Activated CD4-positive, alpha-beta memory T cell treated with anti-CD3 and anti-CD28 coated beads for 36 hours (primary cell): ENCODE results near the gene ARF3. TPM values are rescaled to one million over a fixed set of nuclear protein-coding genes. Genes with fewer than 3 reads are reported as not detected.
A peak's percentile ranks its signal among the peaks of the same experiment; 100 is the strongest.

Experiments used
- CTCF ChIA-PET: fragments of 350-600 bp; sonication (Branson Sonifier 250); formaldehyde crosslinking; loops from one replicate; lab custom pipeline; 2021; ENCODE audit warnings: antibody characterized with exemption, inconsistent platforms; lab: Charles Lee
- POLR2A ChIA-PET: fragments of 350-600 bp; sonication (Branson Sonifier 250); formaldehyde crosslinking; loops from one replicate; lab custom pipeline; 2021; ENCODE audit warnings: antibody characterized with exemption; lab: Charles Lee
- DNase-seq: peaks from one replicate; pipeline ENCODE4 v3.0.0-alpha.2; 2020
- H3K27ac Mint-ChIP-seq: one replicate; pipeline ENCODE4 v1.8.0; 2021; ENCODE audit warnings: mixed read lengths
- H3K27me3 Mint-ChIP-seq: one replicate; pipeline ENCODE4 v1.8.0; 2021; ENCODE audit warnings: mixed read lengths
- H3K36me3 Mint-ChIP-seq: one replicate; pipeline ENCODE4 v1.8.0; 2021; ENCODE audit warnings: mixed read lengths
- H3K4me1 Mint-ChIP-seq: one replicate; pipeline ENCODE4 v1.8.0; 2021; ENCODE audit warnings: low read depth, mixed read lengths
- H3K4me3 Mint-ChIP-seq: one replicate; pipeline ENCODE4 v1.8.0; 2021; ENCODE audit warnings: mild to moderate bottlenecking, mixed read lengths
- H3K9me3 Mint-ChIP-seq: one replicate; pipeline ENCODE4 v1.8.0; 2021; ENCODE audit warnings: mixed read lengths
- intact Hi-C: fragments of 100-400 bp; cut with micrococcal nuclease; formaldehyde crosslinking; loops from one replicate; pipeline ENCODE4 v1.15.1; 2023
- total RNA-seq, 2 experiments: library from RNA; stranded (reverse); gene quantifications; one replicate each; pipeline ENCODE4 v1.2.3, GENCODE V29; 2021

ARF3 gene
- total RNA-seq, 2 experiments from 2014 or later: 110 to 121 TPM

DNA sequence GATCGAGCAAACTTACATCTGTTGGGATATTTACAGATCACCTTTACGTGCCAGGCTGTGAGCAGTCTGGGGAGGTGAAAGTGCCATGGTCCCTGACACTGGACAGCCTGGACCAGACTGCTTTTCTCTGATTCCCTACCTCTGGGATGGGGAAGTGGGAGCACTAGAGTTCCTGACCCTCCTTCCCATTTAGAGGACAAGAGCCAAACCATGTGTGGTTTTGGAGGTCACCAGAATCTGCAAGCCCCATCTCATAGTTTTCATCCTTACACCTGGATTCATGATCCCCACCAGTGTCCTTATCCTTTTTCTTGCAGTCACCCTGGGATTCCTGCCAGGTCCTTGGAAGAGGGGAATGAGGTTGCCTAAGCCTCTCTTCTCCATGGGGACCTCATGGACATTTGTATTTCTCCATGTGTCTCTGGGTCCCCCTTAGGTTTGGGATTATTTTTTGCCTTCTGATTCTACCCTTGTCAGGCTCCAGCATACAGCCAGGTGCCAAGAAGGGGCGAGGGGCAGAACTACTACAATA is 15.7 kb upstream of the ARF3 start:
- DNase-seq: no peak
- intact Hi-C loops: no loop called here

DNA sequence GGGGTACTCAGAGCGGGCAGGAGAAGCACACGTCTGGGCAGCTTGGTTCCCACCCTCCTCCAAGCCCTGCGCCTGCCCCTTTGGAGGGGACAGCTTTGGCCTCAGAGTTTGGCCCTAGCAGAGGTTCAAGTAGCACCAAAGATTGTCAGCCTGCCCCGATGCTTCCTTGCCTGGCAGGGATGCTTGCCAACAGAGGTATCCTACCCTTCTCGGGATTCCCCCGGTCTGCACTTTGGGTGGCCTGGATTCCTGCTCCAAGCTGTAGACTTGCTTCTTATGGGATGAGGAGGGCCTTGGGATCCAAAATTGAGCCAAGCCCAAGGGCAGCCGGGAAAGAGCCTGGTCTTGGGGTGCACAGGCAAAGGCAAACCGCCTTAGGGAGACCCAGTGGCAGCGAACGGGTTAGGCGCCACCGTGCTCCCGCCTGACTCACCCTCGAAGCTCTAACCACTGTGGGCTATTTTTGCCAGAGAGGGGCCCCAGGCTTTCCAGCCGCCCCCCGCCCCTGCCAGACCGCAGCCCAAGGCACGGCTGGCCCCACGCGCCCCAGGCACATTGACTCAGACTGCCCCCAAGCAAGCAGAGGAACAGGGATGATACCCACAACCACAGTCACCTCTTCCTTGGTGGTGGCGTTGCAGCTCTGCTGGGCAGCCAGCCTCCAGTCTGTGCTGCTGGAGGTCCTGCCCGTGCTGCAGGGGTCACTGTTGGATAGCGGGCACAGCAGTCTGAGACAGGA is 15.1 kb upstream of the ARF3 start:
- CTCF ChIA-PET: interaction anchor here (1.6 to 15.5 kb wide), 3 partner anchors 10 to 120 kb away, joined by 5 to 202 read pairs (median 7); partner anchors contain the start of genes DDX23 and WNT1
- Mint-ChIP-seq H3K27ac (no peak overlapping the region), H3K4me3 (no peak overlapping the region), H3K9me3 (no peaks in the 10 kb centered on the region), H3K27me3 (peaks cover 47% of the 10 kb centered on the region), H3K36me3 (no peaks in the 10 kb centered on the region), H3K4me1 (peaks cover 44% of the 10 kb centered on the region)
- POLR2A ChIA-PET: interaction anchor here (1.1 kb wide), 1 partner anchor 25 kb away, joined by 3 read pairs; no protein-coding TSS in a partner anchor
- peak; percentile 68 for DNase-seq
- intact Hi-C loops: no loop called here

More for the DNA sequence above, 15.7 kb upstream of the ARF3 start:
- Mint-ChIP-seq H3K4me3 (no peak overlapping the region), H3K27me3 (peaks cover 52% of the 10 kb centered on the region), H3K4me1 (peaks cover 49% of the 10 kb centered on the region), H3K27ac (no peak overlapping the region), H3K9me3 (no peaks in the 10 kb centered on the region), H3K36me3 (no peaks in the 10 kb centered on the region)
- POLR2A ChIA-PET: no interaction called here
- CTCF ChIA-PET: interaction anchor here (1.0 to 15.5 kb wide), 5 partner anchors 9 to 120 kb away, joined by 3 to 202 read pairs (median 5); partner anchors contain the start of genes DDX23 and WNT1

DNA sequence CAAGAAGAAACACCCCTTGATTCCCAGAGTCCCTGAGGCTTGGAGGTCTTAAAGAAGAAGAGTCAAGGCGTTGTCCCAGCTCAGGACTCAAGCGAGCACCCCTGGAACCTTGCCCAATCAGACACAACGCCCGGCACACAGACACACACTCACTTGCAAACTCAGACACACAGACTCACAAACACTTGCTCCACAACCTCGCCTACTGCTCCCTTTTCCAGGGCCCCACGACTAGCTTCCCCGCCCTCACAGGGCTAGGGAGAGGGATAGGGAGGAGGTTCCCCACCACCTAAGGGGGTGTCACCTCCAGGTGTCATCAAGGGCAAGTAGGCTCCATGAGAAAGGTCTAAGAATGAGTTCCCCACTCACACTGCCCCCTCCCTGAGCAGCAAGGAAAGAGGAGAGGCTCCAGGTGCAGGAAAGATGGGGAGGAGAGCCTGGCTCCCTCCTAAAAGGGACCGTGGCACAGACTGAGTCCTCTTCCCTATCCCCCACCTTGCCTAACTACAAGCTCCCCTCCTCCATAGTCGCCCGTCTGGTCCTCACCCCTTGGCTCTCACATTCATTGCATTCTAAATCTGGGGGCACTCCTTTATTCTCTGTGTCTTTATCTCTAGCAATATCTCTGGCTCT is 13.5 kb upstream of the ARF3 start:
- Mint-ChIP-seq H3K4me1 (peaks cover 37% of the 10 kb centered on the region), H3K9me3 (no peaks in the 10 kb centered on the region), H3K36me3 (no peaks in the 10 kb centered on the region), H3K27ac (no peak overlapping the region), H3K27me3 (peaks cover 42% of the 10 kb centered on the region), H3K4me3 (no peak overlapping the region)
- POLR2A ChIA-PET: no interaction called here
- intact Hi-C loops: loop anchor here (1.0 kb wide), 1 partner anchor 14 kb away; the partner anchor contains the start of gene ARF3
- DNase-seq: no peak
- CTCF ChIA-PET: interaction anchor here (2.3 to 15.5 kb wide), 3 partner anchors 12 to 118 kb away, joined by 5 to 202 read pairs (median 9); partner anchors contain the start of gene WNT1

DNA sequence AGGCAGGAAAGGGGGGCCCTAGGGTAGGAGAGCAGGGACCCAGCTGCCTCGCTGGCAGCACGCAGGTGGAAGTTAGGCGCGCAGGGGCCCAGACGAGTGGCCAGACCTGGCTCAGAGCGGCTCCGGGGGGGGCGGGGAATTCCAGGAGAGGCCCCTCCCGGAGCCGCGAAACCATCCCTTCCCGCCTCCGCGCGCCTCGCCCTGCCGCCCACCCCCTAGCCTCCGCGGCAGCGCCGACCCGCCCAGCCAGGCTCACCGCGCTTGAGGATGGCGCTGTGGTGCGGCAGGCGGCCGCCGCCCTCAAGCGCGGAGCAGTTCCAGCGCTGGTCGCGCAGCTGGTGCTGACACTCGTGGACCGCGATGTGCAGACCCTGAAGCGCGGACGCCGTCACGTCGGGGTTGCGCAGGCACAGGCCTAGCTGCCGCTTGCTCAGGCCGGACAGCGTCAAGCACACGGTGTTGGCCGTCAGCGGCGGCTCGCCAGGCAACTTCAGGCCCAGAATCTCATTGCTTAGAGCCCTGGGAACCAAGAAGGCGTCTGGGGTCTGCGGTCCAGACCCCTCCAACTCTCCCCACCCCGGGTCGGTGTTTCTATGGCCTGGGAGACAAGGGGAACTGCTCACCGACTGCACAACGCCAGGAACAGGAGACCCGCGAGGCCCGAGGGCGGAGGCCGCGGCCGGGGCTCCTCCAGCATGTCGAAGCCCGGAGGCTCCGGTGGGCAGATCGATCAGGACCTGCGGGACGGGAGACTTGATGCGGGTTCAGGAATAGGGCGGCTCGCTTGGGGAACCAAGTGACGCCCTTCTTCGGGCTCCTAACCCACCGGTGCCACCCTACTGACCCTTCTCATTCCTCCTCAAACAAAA is 12.8 kb upstream of the ARF3 start:
- no peak overlapping the region for H3K27ac Mint-ChIP-seq
- intact Hi-C loops: no loop called here
- DNase-seq: peak; percentile 49
- H3K4me3 Mint-ChIP-seq: no peak overlapping the region
- CTCF ChIA-PET: interaction anchor here (1.3 to 15.5 kb wide), 5 partner anchors 12 to 118 kb away, joined by 4 to 202 read pairs (median 7); partner anchors contain the start of gene WNT1
- no peaks in the 10 kb centered on the region for H3K9me3 Mint-ChIP-seq
- POLR2A ChIA-PET: interaction anchor here (1.0 to 1.5 kb wide), 3 partner anchors 10 to 18 kb away, joined by 3 read pairs; no protein-coding TSS in a partner anchor
- H3K36me3 Mint-ChIP-seq: no peaks in the 10 kb centered on the region
- H3K27me3 Mint-ChIP-seq: peaks cover 40% of the 10 kb centered on the region
- H3K4me1 Mint-ChIP-seq: peaks cover 37% of the 10 kb centered on the region

DNA sequence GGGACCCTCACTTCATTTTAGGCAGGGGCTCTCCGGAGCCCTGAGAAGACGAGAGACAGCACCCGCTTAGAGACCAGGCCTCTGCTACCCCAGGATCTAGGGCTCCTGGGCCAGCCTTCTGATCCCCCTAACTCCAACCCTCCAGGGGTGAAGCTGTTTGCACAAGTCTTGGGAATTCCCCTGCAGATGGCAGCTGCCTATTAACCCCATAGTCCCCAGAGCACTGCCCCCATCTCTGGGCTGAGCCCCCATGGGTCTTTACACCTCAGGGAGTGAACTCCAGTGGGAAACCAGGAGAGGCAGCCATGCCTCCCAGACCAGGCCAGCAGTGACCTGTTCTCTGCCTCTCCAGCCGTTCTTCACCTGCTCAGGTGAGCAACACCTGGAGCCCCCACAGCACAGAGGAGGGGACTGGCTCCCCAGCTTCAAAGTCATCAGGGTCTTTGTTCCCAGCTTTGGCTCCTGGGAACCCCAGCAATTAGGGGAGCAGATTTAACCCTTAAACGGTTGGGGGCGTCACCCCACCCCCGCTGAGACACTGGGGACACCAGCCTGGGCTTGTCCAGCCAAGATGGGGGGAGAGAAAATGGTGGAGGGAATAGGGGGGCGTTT is 12.0 kb upstream of the ARF3 start:
- DNase-seq: no peak
- Mint-ChIP-seq H3K36me3 (no peaks in the 10 kb centered on the region), H3K27ac (no peak overlapping the region), H3K9me3 (no peaks in the 10 kb centered on the region), H3K4me1 (peaks cover 37% of the 10 kb centered on the region), H3K27me3 (peaks cover 36% of the 10 kb centered on the region), H3K4me3 (no peak overlapping the region)
- ChIA-PET POLR2A (interaction anchor here (1.0 to 1.5 kb wide), 4 partner anchors 10 to 17 kb away, joined by 3 to 6 read pairs (median 3); partner anchors contain the start of gene ARF3), CTCF (interaction anchor here (0.6 to 15.5 kb wide), 8 partner anchors 12 to 624 kb away, joined by 3 to 202 read pairs (median 6); partner anchors contain the start of genes ARF3 and WNT1)
- intact Hi-C loops: no loop called here

DNA sequence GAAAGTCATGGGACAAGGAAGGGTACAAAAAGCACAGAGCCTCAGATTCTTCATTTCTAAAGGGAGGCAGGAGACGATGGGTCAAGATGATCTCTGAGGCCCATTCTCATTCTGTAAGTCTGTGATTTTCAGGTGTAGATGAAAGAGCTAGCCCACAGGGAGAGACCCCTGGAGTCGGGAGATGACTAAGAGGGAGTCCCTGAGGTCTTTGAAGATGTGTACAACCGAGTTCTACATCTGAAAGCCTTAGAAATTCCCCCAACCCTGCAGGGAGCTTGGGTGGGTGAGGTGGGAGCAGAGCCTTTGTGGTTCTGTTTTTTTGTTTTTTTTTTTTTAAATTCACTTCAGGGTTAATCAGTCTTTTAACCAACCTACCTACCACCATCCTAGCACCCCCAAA is 11.2 kb upstream of the ARF3 start:
- ChIA-PET POLR2A (interaction anchor here (0.7 to 1.5 kb wide), 3 partner anchors 11 to 116 kb away, joined by 3 to 6 read pairs (median 4); partner anchors contain the start of genes ARF3 and DDX23), CTCF (interaction anchor here (0.8 to 15.5 kb wide), 6 partner anchors 10 to 120 kb away, joined by 3 to 202 read pairs (median 6); partner anchors contain the start of genes ARF3 and WNT1)
- Mint-ChIP-seq H3K9me3 (no peaks in the 10 kb centered on the region), H3K27me3 (peaks cover 33% of the 10 kb centered on the region), H3K36me3 (no peaks in the 10 kb centered on the region), H3K27ac (no peak overlapping the region), H3K4me1 (peaks cover 37% of the 10 kb centered on the region), H3K4me3 (no peak overlapping the region)
- DNase-seq: no peak
- intact Hi-C loops: no loop called here

DNA sequence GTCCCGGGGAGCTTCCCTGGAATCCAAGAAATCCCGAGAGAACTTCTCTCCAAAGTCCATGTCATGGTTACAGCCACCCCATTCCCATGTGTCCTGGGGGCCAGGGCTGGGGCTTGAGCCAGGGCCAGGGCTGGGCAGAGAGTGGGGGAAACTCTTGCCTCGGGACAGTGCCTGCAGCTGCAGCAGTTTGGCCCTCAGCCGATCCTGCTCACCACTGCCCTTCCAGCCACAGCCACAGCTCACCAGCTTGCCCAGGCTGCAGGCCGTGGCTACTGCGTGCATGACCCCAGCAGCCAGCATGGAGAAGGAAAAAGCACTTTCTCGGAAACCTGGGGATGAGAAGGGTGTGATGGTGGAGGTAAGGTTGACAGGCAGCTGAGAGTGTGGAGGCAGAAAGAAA is 10.7 kb upstream of the ARF3 start:
- DNase-seq: no peak
- H3K27me3 Mint-ChIP-seq: peaks cover 28% of the 10 kb centered on the region
- intact Hi-C loops: no loop called here
- CTCF ChIA-PET: interaction anchor here (0.8 to 15.5 kb wide), 4 partner anchors 9 to 24 kb away, joined by 3 to 202 read pairs (median 5); partner anchors contain the start of genes ARF3 and WNT1
- peaks cover 37% of the 10 kb centered on the region for H3K4me1 Mint-ChIP-seq
- H3K36me3 Mint-ChIP-seq: no peaks in the 10 kb centered on the region
- no peaks in the 10 kb centered on the region for H3K9me3 Mint-ChIP-seq
- POLR2A ChIA-PET: interaction anchor here (0.7 to 1.4 kb wide), 2 partner anchors 11 to 116 kb away, joined by 4 to 6 read pairs; partner anchors contain the start of genes ARF3 and DDX23
- no peak overlapping the region for H3K4me3 Mint-ChIP-seq
- no peak overlapping the region for H3K27ac Mint-ChIP-seq

DNA sequence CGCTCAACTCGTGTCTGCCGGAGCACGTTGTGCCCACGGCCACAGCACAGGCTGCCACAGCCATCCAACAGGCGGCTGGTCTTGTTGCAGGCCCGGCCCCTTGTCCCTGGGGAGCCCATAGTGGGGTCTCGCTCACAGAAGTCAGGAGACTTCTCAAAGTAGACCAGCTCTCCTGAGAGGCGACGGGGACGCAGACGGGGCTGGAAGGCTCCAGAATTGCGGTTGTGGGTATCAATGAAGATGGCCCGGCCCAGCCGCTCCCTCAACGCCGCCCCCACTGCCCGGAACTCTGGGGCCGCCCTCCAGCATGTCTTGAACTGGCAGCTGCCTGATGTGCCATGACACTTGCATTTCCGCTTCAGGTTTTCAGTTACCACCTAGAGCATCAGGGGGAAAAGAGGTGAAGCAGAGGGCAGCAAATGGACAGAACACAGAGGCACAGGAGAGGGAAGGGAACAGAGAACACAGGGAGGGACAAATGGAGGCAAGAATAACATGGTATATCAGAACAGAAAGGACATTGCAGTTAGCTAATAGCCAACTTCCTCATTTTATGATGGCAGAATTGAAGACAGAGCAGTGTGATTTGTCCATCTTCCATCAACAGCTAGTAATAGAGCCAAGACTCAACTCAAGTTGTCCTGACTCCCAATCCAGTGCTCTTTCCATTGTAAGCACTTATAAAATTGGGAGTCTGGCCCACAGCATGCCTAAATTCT is 9.0 kb upstream of the ARF3 start:
- no peaks in the 10 kb centered on the region for H3K36me3 Mint-ChIP-seq
- H3K4me3 Mint-ChIP-seq: no peak overlapping the region
- H3K4me1 Mint-ChIP-seq: peaks cover 24% of the 10 kb centered on the region
- CTCF ChIA-PET: interaction anchor here (0.8 to 15.5 kb wide), 3 partner anchors 16 to 77 kb away, joined by 3 to 202 read pairs (median 3); partner anchors contain the start of gene WNT1
- POLR2A ChIA-PET: interaction anchor here (1.1 kb wide), 1 partner anchor 9 kb away, joined by 3 read pairs; the partner anchor contains the start of gene ARF3
- intact Hi-C loops: no loop called here
- no peak overlapping the region for H3K27ac Mint-ChIP-seq
- no peak for DNase-seq
- no peaks in the 10 kb centered on the region for H3K9me3 Mint-ChIP-seq
- H3K27me3 Mint-ChIP-seq: peaks cover 13% of the 10 kb centered on the region

DNA sequence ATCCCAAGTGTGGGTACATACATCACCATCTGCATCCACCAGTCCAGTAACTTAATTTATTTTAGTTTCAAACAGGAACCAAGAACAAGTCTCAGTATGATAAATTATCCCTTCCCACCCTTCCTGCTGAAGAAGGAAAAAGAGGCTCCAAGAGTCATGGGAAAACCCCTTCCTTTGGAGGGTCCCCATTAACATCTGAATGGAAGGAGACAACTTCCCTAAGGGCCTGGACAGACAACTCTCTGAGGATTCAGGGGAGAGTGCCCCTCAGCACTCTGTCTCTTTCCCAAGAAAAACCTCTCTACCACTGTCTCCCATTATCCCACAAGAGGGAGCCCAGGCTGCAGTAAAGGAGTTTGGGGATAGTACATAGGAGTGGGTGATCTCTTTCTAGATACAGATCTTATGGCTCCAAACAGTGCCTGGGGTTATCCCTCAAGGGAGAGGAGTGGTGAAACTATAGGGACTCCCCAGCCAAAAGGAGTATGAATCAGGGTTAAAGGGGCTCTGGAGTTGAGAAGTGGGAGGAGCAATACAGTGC is 8.1 kb upstream of the ARF3 start:
- Mint-ChIP-seq H3K27ac (no peak overlapping the region), H3K27me3 (peaks cover 4% of the 10 kb centered on the region), H3K36me3 (no peaks in the 10 kb centered on the region), H3K4me1 (peaks cover 14% of the 10 kb centered on the region), H3K4me3 (no peak overlapping the region), H3K9me3 (no peaks in the 10 kb centered on the region)
- ChIA-PET POLR2A (interaction anchor here (1.1 kb wide), 1 partner anchor 8 kb away, joined by 3 read pairs; the partner anchor contains the start of gene ARF3), CTCF (interaction anchor here (0.7 to 15.5 kb wide), 2 partner anchors 17 to 75 kb away, joined by 3 to 202 read pairs; partner anchors contain the start of gene WNT1)
- DNase-seq: no peak
- intact Hi-C loops: no loop called here

DNA sequence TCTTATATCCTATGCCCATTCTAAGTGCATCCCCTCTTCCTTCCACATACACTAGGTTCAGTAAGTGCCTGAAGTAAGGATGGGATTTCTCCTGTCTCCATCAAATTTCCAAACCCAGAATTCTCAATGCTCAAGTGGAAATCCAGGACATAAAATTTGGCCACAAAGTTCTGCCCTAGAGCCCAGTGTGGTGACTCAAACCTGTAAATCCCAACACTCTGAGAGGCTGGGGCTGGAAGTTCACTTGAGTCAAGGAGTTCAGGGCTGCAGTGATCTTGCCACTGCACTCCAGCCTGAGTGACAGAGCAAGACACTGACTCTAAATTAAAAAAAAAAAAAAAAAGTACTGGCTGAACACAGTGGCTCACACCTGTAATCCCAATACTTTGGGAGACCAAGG is 4.5 kb upstream of the ARF3 start:
- CTCF ChIA-PET: interaction anchor here (15.5 kb wide), 1 partner anchor 21 kb away, joined by 202 read pairs; the partner anchor contains the start of gene WNT1
- no peaks in the 10 kb centered on the region for H3K9me3 Mint-ChIP-seq
- POLR2A ChIA-PET: no interaction called here
- no peak overlapping the region for H3K4me3 Mint-ChIP-seq
- H3K27ac Mint-ChIP-seq: no peak overlapping the region
- no peaks in the 10 kb centered on the region for H3K27me3 Mint-ChIP-seq
- intact Hi-C loops: no loop called here
- no peaks in the 10 kb centered on the region for H3K36me3 Mint-ChIP-seq
- DNase-seq: no peak
- peaks cover 5% of the 10 kb centered on the region for H3K4me1 Mint-ChIP-seq
